ENCODE measurements around the gene FBXL7.

Gene FBXL7

GRCh38 chr5:15703901-15704300, 203.9 kb downstream of the FBXL7 start:
- DNase-seq (ENCODE audit: low read depth, low spot score) = no peak
- no peak overlapping the region for H3K4me3 ChIP-seq (ENCODE audit: low read depth, low read length)
- ChIA-PET CTCF (interaction anchor here (0.7 to 1.6 kb wide), 2 partner anchors 9 to 11 kb away, joined by 3 to 4 read pairs; no protein-coding TSS in a partner anchor), POLR2A (no interaction called here)
- no peak for TF ChIP-seq CTCF (IDR thresholded peaks at IDR 0.05; ENCODE audit: insufficient read depth, low read length, missing control alignments)

- ChIA-PET CTCF (interaction anchor here (0.7 to 1.6 kb wide), 3 partner anchors 9 to 120 kb away, joined by 3 to 4 read pairs (median 4); no protein-coding TSS in a partner anchor), POLR2A (no interaction called here)
- no peak for DNase-seq (ENCODE audit: low read depth, low spot score)
- TF ChIP-seq CTCF (IDR thresholded peaks at IDR 0.05; ENCODE audit: insufficient read depth, low read length, missing control alignments) = no peak
- H3K4me3 ChIP-seq (ENCODE audit: low read depth, low read length) = no peak overlapping the region
Observed at GRCh38 chr5:15704397-15704947, 204.5 kb downstream of the FBXL7 start.

GRCh38 chr5:15707631-15708030, 207.7 kb downstream of the FBXL7 start:
- POLR2A ChIA-PET = no interaction called here
- CTCF ChIA-PET = no interaction called here
- TF ChIP-seq CTCF (IDR thresholded peaks at IDR 0.05; ENCODE audit: insufficient read depth, low read length, missing control alignments) = no peak
- no peak for DNase-seq (ENCODE audit: low read depth, low spot score)
- H3K4me3 ChIP-seq (ENCODE audit: low read depth, low read length) = no peak overlapping the region

GRCh38 chr5:15711892-15712291, 211.9 kb downstream of the FBXL7 start:
- no peak overlapping the region for H3K4me3 ChIP-seq (ENCODE audit: low read depth, low read length)
- ChIA-PET CTCF (no interaction called here), POLR2A (no interaction called here)
- no peak for DNase-seq (ENCODE audit: low read depth, low spot score)
- no peak for TF ChIP-seq CTCF (IDR thresholded peaks at IDR 0.05; ENCODE audit: insufficient read depth, low read length, missing control alignments)

- CTCF ChIA-PET = interaction anchor here (1.1 kb wide), 1 partner anchor 12 kb away, joined by 3 read pairs; no protein-coding TSS in a partner anchor
Observed at GRCh38 chr5:15715535-15715934, 215.6 kb downstream of the FBXL7 start.

GRCh38 chr5:15715967-15716366, 216.0 kb downstream of the FBXL7 start:
- no peak for TF ChIP-seq CTCF (IDR thresholded peaks at IDR 0.05; ENCODE audit: insufficient read depth, low read length, missing control alignments)
- ChIA-PET CTCF (interaction anchor here (0.7 kb wide), 1 partner anchor 171 kb away, joined by 3 read pairs; no protein-coding TSS in a partner anchor), POLR2A (no interaction called here)
- no peak overlapping the region for H3K4me3 ChIP-seq (ENCODE audit: low read depth, low read length)
- no peak for DNase-seq (ENCODE audit: low read depth, low spot score)

More at GRCh38 chr5:15715535-15715934, 215.6 kb downstream of the FBXL7 start:
- POLR2A ChIA-PET = no interaction called here
- no peak for DNase-seq (ENCODE audit: low read depth, low spot score)
- no peak overlapping the region for H3K4me3 ChIP-seq (ENCODE audit: low read depth, low read length)
- TF ChIP-seq CTCF (IDR thresholded peaks at IDR 0.05; ENCODE audit: insufficient read depth, low read length, missing control alignments) = no peak
